Measurements from ENCODE around the gene SLC39A12. TPM values are rescaled to one million over a fixed set of nuclear protein-coding genes. Genes with fewer than 3 reads are reported as not detected.

The SLC39A12 gene
- total RNA-seq, 1 donor from 2014 or later = not detected

GRCh38 chr10:17980846-17981565, 29.3 kb downstream of the SLC39A12 start:
- no peak for DNase-seq (ENCODE audit: low spot score)
- Mint-ChIP-seq H3K9me3 (no peaks in the 10 kb centered on the region), H3K27ac (no peak overlapping the region), H3K4me1 (ENCODE audit: low read depth) (no peaks in the 10 kb centered on the region), H3K27me3 (ENCODE audit: insufficient read depth) (no peaks in the 10 kb centered on the region), H3K36me3 (ENCODE audit: low read depth) (no peaks in the 10 kb centered on the region), H3K4me3 (no peak overlapping the region)
- intact Hi-C loops (cut with micrococcal nuclease) = no loop called here

- Mint-ChIP-seq H3K36me3 (ENCODE audit: low read depth) (no peaks in the 10 kb centered on the region), H3K4me3 (no peak overlapping the region), H3K9me3 (no peaks in the 10 kb centered on the region), H3K4me1 (ENCODE audit: low read depth) (no peaks in the 10 kb centered on the region), H3K27me3 (ENCODE audit: insufficient read depth) (no peaks in the 10 kb centered on the region), H3K27ac (no peak overlapping the region)
- DNase-seq (ENCODE audit: low spot score) = no peak
- intact Hi-C loops (cut with micrococcal nuclease) = no loop called here
These were observed 30.2 kb downstream of the SLC39A12 start for GRCh38 chr10:17981766-17982380.

- H3K36me3 Mint-ChIP-seq (ENCODE audit: low read depth) = no peaks in the 10 kb centered on the region
- H3K27ac Mint-ChIP-seq = no peak overlapping the region
- intact Hi-C loops (cut with micrococcal nuclease) = no loop called here
- no peaks in the 10 kb centered on the region for H3K27me3 Mint-ChIP-seq (ENCODE audit: insufficient read depth)
- no peaks in the 10 kb centered on the region for H3K9me3 Mint-ChIP-seq
- DNase-seq (ENCODE audit: low spot score) = no peak
- no peak overlapping the region for H3K4me3 Mint-ChIP-seq
- no peaks in the 10 kb centered on the region for H3K4me1 Mint-ChIP-seq (ENCODE audit: low read depth)
These were observed 32.3 kb downstream of the SLC39A12 start for GRCh38 chr10:17984056-17984455.

- H3K27me3 Mint-ChIP-seq (ENCODE audit: insufficient read depth) = no peaks in the 10 kb centered on the region
- H3K9me3 Mint-ChIP-seq = no peaks in the 10 kb centered on the region
- no peak overlapping the region for H3K4me3 Mint-ChIP-seq
- DNase-seq (ENCODE audit: low spot score) = no peak
- intact Hi-C loops (cut with micrococcal nuclease) = no loop called here
- H3K4me1 Mint-ChIP-seq (ENCODE audit: low read depth) = no peaks in the 10 kb centered on the region
- H3K36me3 Mint-ChIP-seq (ENCODE audit: low read depth) = no peaks in the 10 kb centered on the region
- H3K27ac Mint-ChIP-seq = no peak overlapping the region
These were observed 32.8 kb downstream of the SLC39A12 start for GRCh38 chr10:17984563-17984962.

- intact Hi-C loops (cut with micrococcal nuclease) = no loop called here
- H3K4me1 Mint-ChIP-seq (ENCODE audit: low read depth) = no peaks in the 10 kb centered on the region
- no peak overlapping the region for H3K4me3 Mint-ChIP-seq
- H3K9me3 Mint-ChIP-seq = peaks cover 4% of the 10 kb centered on the region
- H3K36me3 Mint-ChIP-seq (ENCODE audit: low read depth) = no peaks in the 10 kb centered on the region
- no peak overlapping the region for H3K27ac Mint-ChIP-seq
- H3K27me3 Mint-ChIP-seq (ENCODE audit: insufficient read depth) = no peaks in the 10 kb centered on the region
- DNase-seq (ENCODE audit: low spot score) = no peak
These were observed 38.4 kb downstream of the SLC39A12 start for GRCh38 chr10:17989908-17990767.

- H3K4me1 Mint-ChIP-seq (ENCODE audit: low read depth) = no peaks in the 10 kb centered on the region
- H3K36me3 Mint-ChIP-seq (ENCODE audit: low read depth) = no peaks in the 10 kb centered on the region
- no peak overlapping the region for H3K27ac Mint-ChIP-seq
- intact Hi-C loops (cut with micrococcal nuclease) = no loop called here
- DNase-seq (ENCODE audit: low spot score) = no peak
- H3K9me3 Mint-ChIP-seq = peaks cover 4% of the 10 kb centered on the region
- no peak overlapping the region for H3K4me3 Mint-ChIP-seq
- no peaks in the 10 kb centered on the region for H3K27me3 Mint-ChIP-seq (ENCODE audit: insufficient read depth)
These were observed 40.5 kb downstream of the SLC39A12 start for GRCh38 chr10:17992266-17992665.

- intact Hi-C loops (cut with micrococcal nuclease) = no loop called here
- Mint-ChIP-seq H3K9me3 (peaks cover 4% of the 10 kb centered on the region), H3K4me3 (no peak overlapping the region), H3K36me3 (ENCODE audit: low read depth) (no peaks in the 10 kb centered on the region), H3K27ac (no peak overlapping the region), H3K4me1 (ENCODE audit: low read depth) (no peaks in the 10 kb centered on the region), H3K27me3 (ENCODE audit: insufficient read depth) (no peaks in the 10 kb centered on the region)
- no peak for DNase-seq (ENCODE audit: low spot score)
These were observed 41.6 kb downstream of the SLC39A12 start for GRCh38 chr10:17993361-17993760.

GRCh38 chr10:18000601-18001000, 48.9 kb downstream of the SLC39A12 start:
- intact Hi-C loops (cut with micrococcal nuclease) = no loop called here
- no peak for DNase-seq (ENCODE audit: low spot score)
- no peaks in the 10 kb centered on the region for H3K27me3 Mint-ChIP-seq (ENCODE audit: insufficient read depth)
- H3K4me1 Mint-ChIP-seq (ENCODE audit: low read depth) = no peaks in the 10 kb centered on the region
- no peak overlapping the region for H3K4me3 Mint-ChIP-seq
- H3K27ac Mint-ChIP-seq = no peak overlapping the region
- no peaks in the 10 kb centered on the region for H3K9me3 Mint-ChIP-seq
- no peaks in the 10 kb centered on the region for H3K36me3 Mint-ChIP-seq (ENCODE audit: low read depth)

- H3K9me3 Mint-ChIP-seq = no peaks in the 10 kb centered on the region
- DNase-seq (ENCODE audit: low spot score) = no peak
- intact Hi-C loops (cut with micrococcal nuclease) = no loop called here
- no peak overlapping the region for H3K4me3 Mint-ChIP-seq
- H3K36me3 Mint-ChIP-seq (ENCODE audit: low read depth) = no peaks in the 10 kb centered on the region
- no peaks in the 10 kb centered on the region for H3K27me3 Mint-ChIP-seq (ENCODE audit: insufficient read depth)
- H3K27ac Mint-ChIP-seq = no peak overlapping the region
- no peaks in the 10 kb centered on the region for H3K4me1 Mint-ChIP-seq (ENCODE audit: low read depth)
These were observed 53.7 kb downstream of the SLC39A12 start for GRCh38 chr10:18005445-18005780.

GRCh38 chr10:18005781-18006456, 54.2 kb downstream of the SLC39A12 start:
- Mint-ChIP-seq H3K27ac (no peak overlapping the region), H3K36me3 (ENCODE audit: low read depth) (no peaks in the 10 kb centered on the region), H3K4me1 (ENCODE audit: low read depth) (no peaks in the 10 kb centered on the region), H3K9me3 (no peaks in the 10 kb centered on the region), H3K4me3 (no peak overlapping the region), H3K27me3 (ENCODE audit: insufficient read depth) (no peaks in the 10 kb centered on the region)
- intact Hi-C loops (cut with micrococcal nuclease) = no loop called here
- DNase-seq (ENCODE audit: low spot score) = no peak

- DNase-seq (ENCODE audit: low spot score) = no peak
- no peak overlapping the region for H3K4me3 Mint-ChIP-seq
- no peaks in the 10 kb centered on the region for H3K9me3 Mint-ChIP-seq
- H3K36me3 Mint-ChIP-seq (ENCODE audit: low read depth) = no peaks in the 10 kb centered on the region
- H3K4me1 Mint-ChIP-seq (ENCODE audit: low read depth) = no peaks in the 10 kb centered on the region
- no peaks in the 10 kb centered on the region for H3K27me3 Mint-ChIP-seq (ENCODE audit: insufficient read depth)
- H3K27ac Mint-ChIP-seq = no peak overlapping the region
- intact Hi-C loops (cut with micrococcal nuclease) = no loop called here
These were observed 57.3 kb downstream of the SLC39A12 start for GRCh38 chr10:18008986-18009385.

GRCh38 chr10:18010050-18010449, 58.3 kb downstream of the SLC39A12 start:
- no peak overlapping the region for H3K4me3 Mint-ChIP-seq
- no peak overlapping the region for H3K27ac Mint-ChIP-seq
- no peak for DNase-seq (ENCODE audit: low spot score)
- no peaks in the 10 kb centered on the region for H3K36me3 Mint-ChIP-seq (ENCODE audit: low read depth)
- no peaks in the 10 kb centered on the region for H3K27me3 Mint-ChIP-seq (ENCODE audit: insufficient read depth)
- intact Hi-C loops (cut with micrococcal nuclease) = no loop called here
- H3K4me1 Mint-ChIP-seq (ENCODE audit: low read depth) = no peaks in the 10 kb centered on the region
- no peaks in the 10 kb centered on the region for H3K9me3 Mint-ChIP-seq

- Mint-ChIP-seq H3K36me3 (ENCODE audit: low read depth) (no peaks in the 10 kb centered on the region), H3K27me3 (ENCODE audit: insufficient read depth) (no peaks in the 10 kb centered on the region), H3K4me1 (ENCODE audit: low read depth) (no peaks in the 10 kb centered on the region), H3K27ac (no peak overlapping the region), H3K4me3 (no peak overlapping the region), H3K9me3 (peaks cover 8% of the 10 kb centered on the region)
- intact Hi-C loops (cut with micrococcal nuclease) = no loop called here
- no peak for DNase-seq (ENCODE audit: low spot score)
These were observed 68.8 kb downstream of the SLC39A12 start for GRCh38 chr10:18020523-18020922.
